Hepatocyte (in vitro differentiated cells): Measurements from ENCODE around the gene ARHGAP26.

Experiments
- CTCF ChIP-seq: fragments of 200-600 bp; sonication (generic); IDR thresholded peaks from 2 replicates; pipeline ENCODE4 v1.5.1; 2016; ENCODE audit warnings: antibody characterized with exemption, mild to moderate bottlenecking; ENCODE audit not compliant: poor library complexity
- EZH2 ChIP-seq: fragments of 200-600 bp; sonication (generic); IDR thresholded peaks from 2 replicates; pipeline ENCODE4 v1.6.1; 2016; ENCODE audit warnings: antibody characterized with exemption, mild to moderate bottlenecking, borderline replicate concordance

GRCh38 chr5:143186623-143187022, 416.4 kb downstream of the ARHGAP26 start:
- TF ChIP-seq EZH2, result no peak
- no peak for TF ChIP-seq CTCF
